HepG2 (cell line): Measurements from ENCODE around the gene TJP3.

Source experiments
- ADNP ChIP-seq: sonication (generic); formaldehyde crosslinking; IDR thresholded peaks from 2 replicates; pipeline ENCODE4 v1.4.0; 2020; ENCODE audit warnings: missing genetic modification reagents
- CTCF ChIP-seq: sonication (generic); formaldehyde crosslinking; IDR thresholded peaks from 2 replicates; pipeline ENCODE4 v1.5.0; 2020; ENCODE audit warnings: mild to moderate bottlenecking, missing genetic modification reagents, moderate library complexity
- ELF4 ChIP-seq: sonication (generic); formaldehyde crosslinking; IDR thresholded peaks from 2 replicates; pipeline ENCODE4 v1.5.0; 2020; ENCODE audit warnings: missing genetic modification reagents, mild to moderate bottlenecking, moderate library complexity, borderline replicate concordance
- EZH2 ChIP-seq: conservative IDR thresholded peaks from 2 replicates; pipeline ENCODE4 v1.6.1; 2012; ENCODE audit warnings: mild to moderate bottlenecking, low read depth, low read length, moderate library complexity
- MYC ChIP-seq: sonication (generic); formaldehyde crosslinking; IDR thresholded peaks from 2 replicates; pipeline ENCODE4 v1.9.0; 2021; ENCODE audit warnings: missing genetic modification reagents, borderline replicate concordance
- ZNF775 ChIP-seq: sonication (generic); formaldehyde crosslinking; IDR thresholded peaks from 2 replicates; pipeline ENCODE4 v1.4.0; 2020; ENCODE audit warnings: missing genetic modification reagents, mild to moderate bottlenecking, moderate library complexity, borderline replicate concordance

- TF ChIP-seq ADNP (CRISPR knock-in tag) (no peak), CTCF (no peak), ELF4 (CRISPR knock-in tag) (no peak), ZNF775 (CRISPR knock-in tag) (no peak), EZH2 (no peak), MYC (CRISPR knock-in tag) (no peak)
These were observed 58.9 kb downstream of the TJP3 start for GRCh38 chr19:3767050-3767449.
